ENCODE measurements around the gene PDE6G.

GRCh38 chr17:81644976-81645952 lies 11.1 kb downstream of the PDE6G start:
- TF ChIP-seq CTCF (IDR thresholded peaks at IDR 0.05; ENCODE audit: control extremely low read depth in 1 of 3, insufficient read depth in 1 of 3, low read depth in 1 of 3, low read length in 3 of 3) = no peak
- TF ChIP-seq ZNF274 (IDR thresholded peaks at IDR 0.05; ENCODE audit: borderline replicate concordance, extremely low read depth, low read length) = no peak
- TF ChIP-seq EZH2 (IDR thresholded peaks at IDR 0.05; ENCODE audit: low read depth, low read length, severe bottlenecking) = no peak

Measured in H1 (cell line).